Measurements from ENCODE around the gene FAT2.

DNA sequence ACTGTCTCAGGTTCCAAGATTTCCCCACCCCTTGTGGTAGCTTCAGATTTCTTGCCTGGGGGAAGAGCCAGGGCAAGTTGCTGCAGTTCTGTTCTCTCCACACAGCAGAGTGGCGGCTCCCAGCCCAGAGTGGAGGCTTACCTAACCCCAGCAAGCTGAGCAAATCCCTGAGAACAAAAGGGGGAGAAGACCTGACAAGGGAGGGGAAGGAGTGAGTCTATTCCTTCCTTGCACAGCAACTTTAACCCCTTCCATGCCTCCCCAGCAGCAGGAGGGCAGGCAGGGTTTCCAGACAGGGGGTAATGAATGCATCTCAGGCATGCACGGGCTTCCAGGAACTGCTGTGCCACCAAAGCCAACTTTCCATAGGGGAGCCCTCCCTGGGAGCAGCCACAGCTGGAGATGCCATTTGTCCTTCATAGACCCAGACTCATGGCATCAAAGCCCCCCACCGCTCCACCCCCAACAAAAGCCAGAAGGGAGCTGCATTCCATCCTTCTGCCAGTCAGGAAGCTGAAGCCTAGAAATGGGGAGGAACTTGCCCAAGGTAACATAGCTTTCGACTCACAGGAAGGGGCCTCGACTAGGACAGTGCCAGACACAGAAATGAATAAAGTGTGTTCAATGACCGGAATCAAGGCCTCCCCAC lies 28.8 kb upstream of the FAT2 start:
- TF ChIP-seq, protein P1, sequence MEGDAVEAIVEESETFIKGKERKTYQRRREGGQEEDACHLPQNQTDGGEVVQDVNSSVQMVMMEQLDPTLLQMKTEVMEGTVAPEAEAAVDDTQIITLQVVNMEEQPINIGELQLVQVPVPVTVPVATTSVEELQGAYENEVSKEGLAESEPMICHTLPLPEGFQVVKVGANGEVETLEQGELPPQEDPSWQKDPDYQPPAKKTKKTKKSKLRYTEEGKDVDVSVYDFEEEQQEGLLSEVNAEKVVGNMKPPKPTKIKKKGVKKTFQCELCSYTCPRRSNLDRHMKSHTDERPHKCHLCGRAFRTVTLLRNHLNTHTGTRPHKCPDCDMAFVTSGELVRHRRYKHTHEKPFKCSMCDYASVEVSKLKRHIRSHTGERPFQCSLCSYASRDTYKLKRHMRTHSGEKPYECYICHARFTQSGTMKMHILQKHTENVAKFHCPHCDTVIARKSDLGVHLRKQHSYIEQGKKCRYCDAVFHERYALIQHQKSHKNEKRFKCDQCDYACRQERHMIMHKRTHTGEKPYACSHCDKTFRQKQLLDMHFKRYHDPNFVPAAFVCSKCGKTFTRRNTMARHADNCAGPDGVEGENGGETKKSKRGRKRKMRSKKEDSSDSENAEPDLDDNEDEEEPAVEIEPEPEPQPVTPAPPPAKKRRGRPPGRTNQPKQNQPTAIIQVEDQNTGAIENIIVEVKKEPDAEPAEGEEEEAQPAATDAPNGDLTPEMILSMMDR (IDR thresholded peaks at IDR 0.05) = no peak
- TF ChIP-seq EP300 (IDR thresholded peaks at IDR 0.05) (no peak), POLR2A (IDR thresholded peaks at IDR 0.05) (no peak)

Measured in gastroesophageal sphincter (tissue), 3 donors.